ENCODE results near the gene GCH1. TPM values are rescaled to one million over a fixed set of nuclear protein-coding genes. Genes with fewer than 3 reads are reported as not detected.

GCH1 gene
- total RNA-seq, 1 donor from 2014 or later = 9.0 TPM

DNA sequence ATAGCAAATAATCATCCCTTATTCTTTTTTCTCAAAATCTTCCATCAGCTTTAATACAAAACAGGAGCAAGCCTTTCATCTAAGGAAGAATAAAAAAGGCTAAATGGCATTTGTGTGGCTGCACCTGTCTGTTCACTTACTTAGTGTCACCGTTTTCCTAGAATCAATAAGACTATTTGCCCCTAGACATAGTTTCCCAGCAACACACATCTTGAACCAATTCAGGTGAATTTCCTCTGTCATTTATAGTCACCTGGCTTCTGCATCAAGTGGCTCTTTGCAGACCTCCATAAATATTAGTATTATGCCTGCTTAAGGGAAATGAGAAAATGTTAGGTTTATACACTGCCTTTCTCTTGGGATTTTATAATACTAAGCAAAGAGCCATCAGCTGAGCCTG lies 17.4 kb upstream of the GCH1 start:
- Mint-ChIP-seq H3K4me1 (no peaks in the 10 kb centered on the region), H3K4me3 (no peak overlapping the region), H3K27ac (no peak overlapping the region), H3K9me3 (no peaks in the 10 kb centered on the region), H3K27me3 (ENCODE audit: insufficient read depth, low read depth) (no peaks in the 10 kb centered on the region), H3K36me3 (no peaks in the 10 kb centered on the region)
- Histone ChIP-seq H2AFZ (replicated peaks) (no peak overlapping the region), H3F3A (ENCODE audit: low read depth) (no peaks in the 10 kb centered on the region), H4K20me1 (ENCODE audit: low read depth) (no peaks in the 10 kb centered on the region), H3K4me2 (no peak overlapping the region), H3K9ac (no peak overlapping the region), H3K27ac (no peak overlapping the region), H3K9me3 (ENCODE audit: low read depth) (no peaks in the 10 kb centered on the region), H3K4me1 (no peaks in the 10 kb centered on the region), H3K27me3 (no peaks in the 10 kb centered on the region), H3K36me3 (no peaks in the 10 kb centered on the region), H3K4me3 (no peak overlapping the region), H3K79me2 (ENCODE audit: low read depth) (no peaks in the 10 kb centered on the region)
- no peak for DNase-seq (ENCODE audit: low spot score)
- TF ChIP-seq CTCF (IDR thresholded peaks at IDR 0.05) (no peak), EZH2 (IDR thresholded peaks at IDR 0.05) (no peak)

DNA sequence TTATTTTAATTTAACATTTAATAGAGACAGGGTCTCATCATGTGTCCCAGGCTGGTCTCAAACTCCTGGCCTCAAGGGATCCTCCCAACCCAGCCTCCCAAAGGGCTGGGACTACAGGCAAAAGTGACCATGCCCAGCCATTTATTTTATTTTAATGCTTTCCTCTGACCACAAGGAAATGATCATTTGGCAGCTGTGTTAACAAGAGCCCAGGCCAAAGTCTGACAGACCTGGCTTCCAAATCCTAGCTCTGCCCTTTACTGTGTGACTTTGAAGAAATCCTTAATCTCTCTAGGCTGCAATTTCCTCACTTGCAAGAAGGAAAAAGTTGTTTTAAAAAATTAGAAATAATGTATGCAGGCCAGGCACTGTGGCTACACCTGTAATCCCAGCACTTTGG lies 16.7 kb upstream of the GCH1 start:
- TF ChIP-seq CTCF (IDR thresholded peaks at IDR 0.05) = no peak
- no peak for TF ChIP-seq EZH2 (IDR thresholded peaks at IDR 0.05)
- no peak for TF ChIP-seq EZH2phosphoT487 (IDR thresholded peaks at IDR 0.05)
- Histone ChIP-seq H4K20me1 (ENCODE audit: low read depth) (no peaks in the 10 kb centered on the region), H3K79me2 (ENCODE audit: low read depth) (no peaks in the 10 kb centered on the region), H3F3A (ENCODE audit: low read depth) (no peaks in the 10 kb centered on the region), H3K27me3 (no peaks in the 10 kb centered on the region), H3K4me2 (no peak overlapping the region), H3K9me3 (ENCODE audit: low read depth) (no peaks in the 10 kb centered on the region), H3K4me1 (no peaks in the 10 kb centered on the region), H2AFZ (replicated peaks) (no peak overlapping the region), H3K4me3 (no peak overlapping the region), H3K36me3 (no peaks in the 10 kb centered on the region), H3K27ac (no peak overlapping the region), H3K9ac (no peak overlapping the region)
- no peaks in the 10 kb centered on the region for H3K36me3 Mint-ChIP-seq
- no peaks in the 10 kb centered on the region for H3K4me1 Mint-ChIP-seq
- H3K27me3 Mint-ChIP-seq (ENCODE audit: insufficient read depth, low read depth) = peaks cover 3% of the 10 kb centered on the region
- H3K27ac Mint-ChIP-seq = no peak overlapping the region
- no peak overlapping the region for H3K4me3 Mint-ChIP-seq
- no peak for DNase-seq (ENCODE audit: low spot score)
- H3K9me3 Mint-ChIP-seq = no peaks in the 10 kb centered on the region

GRCh38 chr14:54918427-54918826 lies 15.8 kb upstream of the GCH1 start:
- Histone ChIP-seq H4K20me1 (ENCODE audit: low read depth) (no peaks in the 10 kb centered on the region), H3K9ac (no peak overlapping the region), H3K79me2 (ENCODE audit: low read depth) (no peaks in the 10 kb centered on the region), H3K27me3 (no peaks in the 10 kb centered on the region), H3K4me2 (no peak overlapping the region), H3K4me1 (no peaks in the 10 kb centered on the region), H2AFZ (replicated peaks) (no peak overlapping the region), H3K9me3 (ENCODE audit: low read depth) (no peaks in the 10 kb centered on the region), H3K36me3 (no peaks in the 10 kb centered on the region), H3F3A (ENCODE audit: low read depth) (no peaks in the 10 kb centered on the region), H3K4me3 (no peak overlapping the region), H3K27ac (no peak overlapping the region)
- no peaks in the 10 kb centered on the region for H3K36me3 Mint-ChIP-seq
- H3K4me3 Mint-ChIP-seq = no peak overlapping the region
- TF ChIP-seq EZH2 (IDR thresholded peaks at IDR 0.05) (no peak), CTCF (IDR thresholded peaks at IDR 0.05) (no peak), EZH2phosphoT487 (IDR thresholded peaks at IDR 0.05) (no peak)
- peaks cover 3% of the 10 kb centered on the region for H3K27me3 Mint-ChIP-seq (ENCODE audit: insufficient read depth, low read depth)
- no peaks in the 10 kb centered on the region for H3K9me3 Mint-ChIP-seq
- no peak for DNase-seq (ENCODE audit: low spot score)
- H3K4me1 Mint-ChIP-seq = no peaks in the 10 kb centered on the region
- no peak overlapping the region for H3K27ac Mint-ChIP-seq

GRCh38 chr14:54916101-54916500 lies 13.5 kb upstream of the GCH1 start:
- Histone ChIP-seq H4K20me1 (ENCODE audit: low read depth) (no peaks in the 10 kb centered on the region), H3K79me2 (ENCODE audit: low read depth) (no peaks in the 10 kb centered on the region), H3K9me3 (ENCODE audit: low read depth) (no peaks in the 10 kb centered on the region), H2AFZ (replicated peaks) (no peak overlapping the region), H3K4me1 (no peaks in the 10 kb centered on the region), H3K27ac (no peak overlapping the region), H3K4me2 (no peak overlapping the region), H3K36me3 (no peaks in the 10 kb centered on the region), H3K4me3 (no peak overlapping the region), H3F3A (ENCODE audit: low read depth) (no peaks in the 10 kb centered on the region), H3K9ac (no peak overlapping the region), H3K27me3 (no peaks in the 10 kb centered on the region)
- no peaks in the 10 kb centered on the region for H3K9me3 Mint-ChIP-seq
- no peaks in the 10 kb centered on the region for H3K36me3 Mint-ChIP-seq
- TF ChIP-seq EZH2 (IDR thresholded peaks at IDR 0.05) (no peak), EZH2phosphoT487 (IDR thresholded peaks at IDR 0.05) (no peak), CTCF (IDR thresholded peaks at IDR 0.05) (no peak)
- DNase-seq (ENCODE audit: low spot score) = no peak
- peaks cover 3% of the 10 kb centered on the region for H3K4me1 Mint-ChIP-seq
- peaks cover 3% of the 10 kb centered on the region for H3K27me3 Mint-ChIP-seq (ENCODE audit: insufficient read depth, low read depth)
- no peak overlapping the region for H3K27ac Mint-ChIP-seq
- no peak overlapping the region for H3K4me3 Mint-ChIP-seq
